ENCODE measurements around the gene ILKAP.

ILKAP gene

GRCh38 chr2:238149841-238150572, 53.5 kb downstream of the ILKAP start:
- no peak for DNase-seq

DNA sequence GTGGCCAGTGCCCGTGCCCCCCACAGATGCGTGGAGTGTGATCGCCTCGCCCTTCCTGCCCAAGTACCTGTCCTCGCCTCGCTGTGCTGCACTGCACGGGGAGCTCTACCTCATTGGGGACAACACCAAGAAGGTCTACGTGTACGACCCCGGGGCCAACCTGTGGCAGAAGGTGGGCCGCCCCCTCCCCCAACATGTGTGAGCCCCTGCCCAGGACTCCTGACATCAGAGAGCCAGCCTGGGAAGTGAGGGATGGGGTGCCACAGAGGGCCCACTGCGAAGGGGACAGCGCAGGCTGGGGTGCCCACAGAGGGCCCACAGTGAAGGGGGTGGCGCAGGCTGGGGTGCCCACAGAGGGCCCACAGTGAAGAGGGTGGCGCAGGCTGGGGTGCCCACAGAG, 54.5 kb downstream of the ILKAP start:
- no peak for DNase-seq

DNA sequence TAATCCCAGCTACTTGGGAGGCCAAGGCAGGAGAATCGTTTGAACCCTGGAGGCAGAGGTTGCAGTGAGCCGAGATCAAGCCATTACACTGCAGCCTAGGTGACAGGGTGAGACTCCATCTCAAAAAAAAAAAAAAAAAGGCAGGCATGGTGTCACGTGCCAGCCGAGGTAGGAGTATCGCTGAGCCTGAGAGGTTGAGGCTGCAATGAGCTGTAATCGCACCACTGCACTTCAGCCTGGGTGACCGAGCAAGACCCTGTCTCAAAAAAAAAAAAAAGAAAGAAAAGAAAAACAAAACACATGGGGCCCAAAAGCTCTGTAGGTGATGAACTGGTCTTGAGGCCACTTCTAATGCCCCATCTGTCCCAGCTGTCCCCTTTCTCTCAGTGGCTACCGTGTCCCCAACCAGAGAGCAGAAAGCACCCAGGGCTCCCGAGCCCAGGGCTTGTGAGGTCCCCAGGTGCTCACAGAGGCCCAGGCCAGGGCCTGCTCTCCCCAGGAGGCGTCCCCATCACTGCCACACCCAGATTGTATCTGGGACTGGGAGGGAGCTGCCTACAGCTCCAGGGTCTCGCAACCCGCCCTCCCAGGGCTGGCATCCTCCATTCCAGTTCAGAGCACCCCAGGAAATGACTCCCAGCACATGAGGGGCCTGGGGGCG, 56.5 kb downstream of the ILKAP start:
- no peak for DNase-seq

DNA sequence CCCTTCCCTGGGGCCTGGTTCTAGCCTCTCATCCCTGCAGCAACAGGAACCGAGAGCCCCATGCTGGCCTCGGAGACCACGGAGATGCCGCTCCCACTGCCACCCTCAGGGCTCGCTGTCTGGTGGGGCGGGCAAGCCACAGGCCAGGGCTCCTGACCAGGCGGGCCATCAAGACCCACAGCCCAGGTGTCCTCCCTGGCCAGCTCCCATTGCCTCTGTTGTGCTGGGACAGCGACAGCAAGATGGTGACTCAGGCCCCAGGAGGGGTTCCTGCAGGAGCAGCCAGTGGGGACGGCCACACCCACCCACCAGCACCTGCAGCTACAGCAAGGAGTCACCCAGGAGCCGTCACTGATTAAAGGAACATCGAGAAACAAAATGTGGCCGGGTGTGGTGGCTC, 57.6 kb downstream of the ILKAP start:
- DNase-seq, result no peak

DNA sequence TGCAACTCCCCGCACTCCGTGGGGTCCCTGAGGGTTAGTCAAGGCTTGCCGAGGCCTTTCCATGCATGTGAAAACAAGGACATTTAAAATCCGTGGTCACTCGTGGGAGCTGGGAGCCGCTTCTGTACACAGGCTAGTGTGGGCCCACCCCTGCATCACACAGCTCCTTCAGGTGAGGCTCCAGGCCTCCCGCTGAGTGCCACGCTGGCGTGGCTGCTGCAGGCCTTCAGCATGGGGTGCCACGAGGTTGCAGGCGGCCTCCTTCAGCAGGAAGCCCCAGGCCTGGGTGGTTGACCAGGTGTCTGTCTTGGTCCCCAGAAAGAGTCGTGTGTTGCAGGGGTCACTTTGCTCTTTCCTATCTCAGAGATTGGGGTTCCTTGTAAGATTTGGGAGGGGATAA, 58.4 kb downstream of the ILKAP start:
- no peak for DNase-seq

- DNase-seq, result no peak
These were observed 59.2 kb downstream of the ILKAP start for GRCh38 chr2:238144262-238144661.

- DNase-seq, result peak; percentile 67
These were observed 60.1 kb downstream of the ILKAP start for GRCh38 chr2:238143239-238143951.

- DNase-seq, result peak; percentile 14
These were observed 60.9 kb downstream of the ILKAP start for GRCh38 chr2:238142382-238143205.

GRCh38 chr2:238141541-238142318, 61.8 kb downstream of the ILKAP start:
- DNase-seq, result peak; percentile 59

GRCh38 chr2:238140721-238141540, 62.6 kb downstream of the ILKAP start:
- no peak for DNase-seq

DNA sequence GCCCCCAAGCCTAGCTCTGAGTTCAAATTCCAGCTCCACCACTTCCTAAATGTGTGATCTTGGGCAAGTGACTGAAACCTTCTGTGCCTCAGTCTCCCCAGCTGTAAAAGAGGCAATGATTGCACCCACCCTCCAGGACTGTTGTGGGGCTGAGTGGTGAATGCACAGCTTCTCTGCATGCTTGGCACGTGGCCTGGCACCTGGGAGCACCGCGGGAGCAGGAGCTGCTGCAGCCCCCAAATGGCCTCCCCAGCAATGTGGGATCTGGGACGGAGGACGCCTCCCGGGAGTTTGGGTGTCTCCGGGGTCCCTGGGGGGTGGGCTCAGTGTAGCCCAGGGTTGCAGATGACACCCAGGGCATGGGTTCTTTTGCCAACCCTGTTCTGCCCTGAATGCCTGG, 63.5 kb downstream of the ILKAP start:
- no peak for DNase-seq

DNA sequence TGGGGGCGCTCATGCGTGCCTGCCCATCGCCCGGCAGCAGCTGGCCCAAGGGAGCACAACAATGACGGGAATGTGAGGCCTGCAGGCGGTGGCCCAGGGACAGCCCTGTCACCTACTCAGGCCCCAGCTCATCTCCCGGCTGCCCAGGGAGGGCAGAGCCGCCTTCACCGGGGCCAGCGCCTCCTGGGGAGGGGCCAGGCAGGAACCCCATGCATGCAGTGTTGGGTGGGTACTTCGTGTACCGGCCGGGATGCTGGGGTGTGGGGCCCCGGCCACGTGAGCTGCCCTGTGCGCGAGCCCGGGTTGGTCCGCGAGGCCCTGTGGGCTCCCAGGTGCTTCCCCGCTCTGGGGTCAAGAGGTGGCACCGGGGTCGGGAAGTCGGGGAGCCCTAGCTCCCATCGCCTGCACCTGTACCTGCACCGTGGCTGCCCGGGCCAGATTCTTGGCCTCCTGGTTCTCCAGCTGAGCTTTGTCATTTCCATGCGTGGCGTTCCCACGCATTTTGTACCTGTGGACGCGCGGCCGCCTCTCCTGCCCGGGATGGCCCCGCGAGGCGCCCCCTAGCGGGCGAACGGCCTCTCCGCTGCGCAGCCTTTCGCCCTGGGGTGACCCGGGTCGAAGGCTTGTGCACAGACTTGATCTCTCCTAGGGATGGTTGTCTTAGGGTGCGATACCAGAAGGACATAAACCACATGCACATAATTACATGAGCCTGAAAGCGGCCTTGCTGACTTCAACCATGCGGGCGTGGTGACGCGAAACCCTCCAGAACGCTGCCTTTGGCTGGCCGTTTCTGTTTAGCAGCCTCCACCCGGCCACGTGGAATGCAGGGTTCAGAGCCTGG, 64.1 kb downstream of the ILKAP start:
- no peak for DNase-seq

DNA sequence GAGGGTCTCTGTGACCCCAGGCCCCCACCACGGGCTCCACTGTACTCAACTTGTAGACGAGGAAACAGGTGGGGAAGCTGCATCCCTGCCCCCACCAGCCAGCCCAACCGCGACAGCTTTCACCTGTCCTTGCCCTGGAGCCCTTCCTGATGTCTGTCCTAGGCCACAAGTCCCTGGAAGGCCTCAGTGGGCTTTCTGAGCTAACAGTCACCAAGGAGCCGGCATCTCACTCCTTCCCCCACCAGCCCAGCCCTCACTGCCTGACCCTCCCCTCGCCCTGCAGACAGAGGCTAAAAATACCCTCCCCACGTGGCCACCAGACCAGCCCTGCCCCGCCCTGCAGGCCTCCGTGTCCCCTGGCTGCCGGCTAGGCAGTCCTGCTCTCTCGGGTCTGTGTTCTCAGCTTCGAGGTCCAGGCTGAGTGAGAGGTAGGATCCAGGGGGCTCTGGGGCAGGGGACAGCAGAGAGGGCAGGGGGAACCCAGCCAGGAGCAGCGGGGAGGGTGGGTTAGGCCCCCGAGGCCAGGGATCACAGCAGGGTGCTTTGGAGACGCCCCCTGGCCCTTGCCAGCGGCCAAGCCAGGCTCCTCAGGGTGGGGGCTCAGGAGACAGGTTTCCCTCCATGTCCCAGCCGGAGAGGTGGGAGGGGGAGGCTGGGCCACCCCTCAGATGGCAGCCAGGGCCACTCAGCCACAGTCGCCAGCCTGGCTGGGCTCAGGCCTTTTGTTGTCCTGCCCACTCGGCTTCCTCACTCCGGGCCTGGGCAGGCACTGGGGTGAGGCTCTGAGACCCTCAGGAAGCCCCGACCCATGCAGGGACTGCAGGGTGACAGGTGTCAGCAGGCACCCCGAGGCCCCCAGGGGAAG, 64.9 kb downstream of the ILKAP start, which contains the start of gene KLHL30:
KLHL30 (plus strand) TSS at position 338 of the 865 bp plus-strand sequence. CDS start 2,087 bp downstream, outside the sequence.
- DNase-seq, result no peak

DNA sequence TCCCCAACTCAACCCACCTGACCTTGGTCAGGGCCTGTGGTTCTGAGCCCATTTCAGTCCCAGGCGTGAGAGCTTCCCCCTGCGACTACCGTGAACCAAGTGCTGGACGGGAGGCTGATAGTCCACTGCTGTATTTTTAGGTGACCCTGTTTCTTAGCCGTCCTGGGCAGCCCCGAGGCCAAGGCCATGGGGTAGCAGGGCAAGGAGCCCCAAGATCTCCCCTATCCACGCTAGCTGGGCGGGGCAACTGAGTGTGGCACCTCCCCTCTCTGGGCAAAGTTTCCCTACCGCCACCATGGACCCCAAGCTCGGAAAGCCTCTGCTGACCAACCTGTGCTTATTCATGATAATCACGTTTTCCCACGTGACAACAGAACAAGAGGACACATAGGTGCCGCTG, 65.6 kb downstream of the ILKAP start:
- DNase-seq, result no peak

GRCh38 chr2:238136820-238137537, 66.5 kb downstream of the ILKAP start:
- peak; percentile 40 for DNase-seq

GRCh38 chr2:238135601-238136150, 67.8 kb downstream of the ILKAP start:
- DNase-seq, result no peak

DNA sequence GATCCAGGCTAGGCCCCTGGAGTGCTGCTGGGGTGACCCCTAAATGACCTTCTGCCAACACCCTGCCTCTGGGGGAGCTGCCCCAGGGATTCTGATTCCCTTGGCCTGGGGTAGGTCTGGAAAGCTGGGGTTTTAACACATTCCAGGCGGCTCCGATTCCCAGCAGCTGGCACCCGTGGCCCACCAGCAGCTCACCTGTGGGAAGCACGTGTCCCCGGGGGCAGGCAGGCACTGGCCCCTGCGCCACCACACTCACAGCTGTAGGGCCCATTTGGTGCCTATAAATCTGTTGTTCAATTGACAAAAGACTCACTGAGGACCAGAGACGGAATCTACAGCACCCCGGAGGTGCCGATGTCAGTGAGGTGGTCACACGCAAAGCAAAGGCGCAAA, 69.1 kb downstream of the ILKAP start:
- no peak for DNase-seq
